GM19328 (cell line): ENCODE results near the gene RNASE13.

Source experiments
- ATAC-seq: cut with Tn5 transposase; IDR thresholded peaks from one replicate; pipeline ENCODE4 v1.9.1; 2021; ENCODE audit warnings: mild to moderate bottlenecking, moderate library complexity; ENCODE audit not compliant: unreplicated experiment

Gene RNASE13

GRCh38 chr14:21034707-21035106 lies at the start of gene RNASE13:
RNASE13 (minus strand) TSS chr14:21034807; CDS start chr14:21034288, 519 bp downstream.
- no peak for ATAC-seq

- no peak for ATAC-seq
These were observed 49.8 kb upstream of the RNASE13 start for GRCh38 chr14:21084396-21084795.

GRCh38 chr14:21083565-21084325 lies 49.1 kb upstream of the RNASE13 start:
- ATAC-seq, result no peak

GRCh38 chr14:21081521-21082142 lies 47.0 kb upstream of the RNASE13 start:
- no peak for ATAC-seq

- no peak for ATAC-seq
These were observed 44.1 kb upstream of the RNASE13 start for GRCh38 chr14:21078726-21079125.

GRCh38 chr14:21078287-21078686 lies 43.7 kb upstream of the RNASE13 start:
- no peak for ATAC-seq

GRCh38 chr14:21077672-21078071 lies 43.1 kb upstream of the RNASE13 start:
- ATAC-seq, result no peak

- no peak for ATAC-seq
These were observed 41.3 kb upstream of the RNASE13 start for GRCh38 chr14:21075719-21076437.

GRCh38 chr14:21074398-21075272 lies 40.0 kb upstream of the RNASE13 start:
- no peak for ATAC-seq

GRCh38 chr14:21073921-21074320 lies 39.3 kb upstream of the RNASE13 start:
- no peak for ATAC-seq

- ATAC-seq, result no peak
These were observed 38.3 kb upstream of the RNASE13 start for GRCh38 chr14:21072781-21073339.

- no peak for ATAC-seq
These were observed 37.4 kb upstream of the RNASE13 start for GRCh38 chr14:21072031-21072473.

GRCh38 chr14:21071225-21072030 lies 36.8 kb upstream of the RNASE13 start:
- peak; percentile 71 for ATAC-seq

GRCh38 chr14:21070610-21071224 lies 36.1 kb upstream of the RNASE13 start:
- peak; percentile 10 for ATAC-seq

GRCh38 chr14:21070083-21070609 lies 35.5 kb upstream of the RNASE13 start, which contains the start of gene ARHGEF40:
ARHGEF40 (plus strand) TSS chr14:21070304; CDS start chr14:21070397, 93 bp downstream.
- no peak for ATAC-seq

GRCh38 chr14:21069388-21070082 lies 34.9 kb upstream of the RNASE13 start:
- no peak for ATAC-seq

- ATAC-seq, result no peak
These were observed 34.1 kb upstream of the RNASE13 start for GRCh38 chr14:21068521-21069387.
